C4-2B (cell line): ENCODE data around the gene BIK.

Experiments used
- CTCF ChIP-seq: fragments of 450-650 bp; conservative IDR thresholded peaks from 2 replicates; pipeline ENCODE4 v1.5.1; 2017; ENCODE audit warnings: mild to moderate bottlenecking
- ZFX ChIP-seq: fragments of 450-650 bp; IDR thresholded peaks from 2 replicates; pipeline ENCODE4 v1.6.1; 2017

- TF ChIP-seq CTCF (no peak), ZFX (no peak)
These were observed 26.3 kb downstream of the BIK start for GRCh38 chr22:43136801-43137200.
